Left lung (tissue), 10 donors: ENCODE data around the gene TGFB3. TPM values are rescaled to one million over a fixed set of nuclear protein-coding genes. Genes with fewer than 3 reads are reported as not detected.

Experiments used
- ATAC-seq: fragments of 200-7000 bp; cut with Tn5 transposase; one replicate; pipeline ENCODE4 v1.9.1; 2020; ENCODE audit warnings: moderate library complexity
- DNase-seq, 4 donors: peaks; one replicate each; pipeline ENCODE4 v3.0.0-alpha.2; 2013 to 2020
- H3K27ac ChIP-seq, 2 donors: fragments of 200-600 bp; sonication (generic) in 1 of 2; one replicate each; pipeline versions ENCODE4 v1.5.0 to v1.8.0; 2020 to 2021
- H3K27me3 ChIP-seq, 2 donors: fragments of 200-600 bp; sonication (generic) in 1 of 2; one replicate each; pipeline versions ENCODE4 v1.5.0 to v1.8.0; 2020 to 2021
- H3K36me3 ChIP-seq, 2 donors: fragments of 200-600 bp; sonication (generic) in 1 of 2; one replicate each; pipeline versions ENCODE4 v1.5.0 to v1.8.0; 2020 to 2021
- H3K4me1 ChIP-seq, 2 donors: fragments of 200-600 bp; one replicate each; pipeline ENCODE4 v1.8.0; 2021
- H3K4me3 ChIP-seq, 2 donors: fragments of 200-600 bp; sonication (generic) in 1 of 2; one replicate each; pipeline versions ENCODE4 v1.5.0 to v1.8.0; 2020 to 2021; ENCODE audit warnings: mild to moderate bottlenecking in 1 of 2
- H3K9me3 ChIP-seq, 2 donors: fragments of 200-600 bp; sonication (generic) in 1 of 2; one replicate each; pipeline versions ENCODE4 v1.5.0 to v1.8.0; 2020 to 2021
- intact Hi-C, 2 donors: fragments of 100-400 bp; cut with DNase I; formaldehyde crosslinking; loops; one replicate each; pipeline versions ENCODE4 v1.11.2 to v1.14.2; 2022
- polyA plus RNA-seq, 6 donors: library from polyadenylated mRNA; unstranded; fragments of 120-200 nt; gene quantifications; one replicate each; pipeline ENCODE4 v1.2.1, GENCODE V29; 2013; ENCODE audit not compliant: insufficient read length in 6 of 6
- total RNA-seq, 2 donors: library from RNA; stranded (reverse); fragmentation: NEBNext Ultra II Directional; extraction: Animal tissue kit (Norgen Biotek cat#: 25700); gene quantifications; one replicate each; pipeline ENCODE4 v1.2.1, GENCODE V29; 2021
- TF ChIP-seq, protein P1 (sequence below), 2 donors: fragments of 200-600 bp; sonication (generic) in 1 of 2; IDR thresholded peaks; one replicate each; pipeline versions ENCODE4 v1.5.0 to v1.8.0; 2021; ENCODE audit warnings: antibody characterized with exemption in 2 of 2
- donor health status: DM: no; HTN: yes; CAD: no.
- donor health status: DM: no; HTN: no; CAD: no.

Gene TGFB3
- total and polyA plus RNA-seq, 8 donors, result 34.5 to 202 (median 163) TPM

DNA sequence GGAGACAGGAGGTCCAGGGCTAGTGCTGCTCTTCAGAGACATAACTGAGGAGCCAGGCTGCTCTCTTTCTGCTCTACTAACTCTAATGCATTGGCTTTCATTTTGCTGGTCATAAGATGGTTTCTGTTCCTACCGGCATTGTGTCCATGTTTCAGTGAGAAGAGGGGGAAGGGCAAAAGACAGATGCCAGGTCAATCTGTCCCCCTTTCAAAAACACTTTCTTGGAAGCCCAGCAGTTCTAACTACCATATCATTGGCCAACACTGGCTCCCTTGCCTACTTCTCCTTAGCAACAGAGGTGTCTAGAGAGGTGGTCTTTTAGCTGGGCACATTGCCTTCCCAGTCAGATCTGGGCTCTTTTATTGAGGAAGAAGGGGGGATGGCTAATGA is 63.9 kb downstream of the TGFB3 start:
- DNase-seq, result no peak
- no peaks in the 10 kb centered on the region for H3K4me1 ChIP-seq
- H3K36me3 ChIP-seq, result peaks cover 0 to 4% of the 10 kb centered on the region in 2 donors
- TF ChIP-seq, protein P1, sequence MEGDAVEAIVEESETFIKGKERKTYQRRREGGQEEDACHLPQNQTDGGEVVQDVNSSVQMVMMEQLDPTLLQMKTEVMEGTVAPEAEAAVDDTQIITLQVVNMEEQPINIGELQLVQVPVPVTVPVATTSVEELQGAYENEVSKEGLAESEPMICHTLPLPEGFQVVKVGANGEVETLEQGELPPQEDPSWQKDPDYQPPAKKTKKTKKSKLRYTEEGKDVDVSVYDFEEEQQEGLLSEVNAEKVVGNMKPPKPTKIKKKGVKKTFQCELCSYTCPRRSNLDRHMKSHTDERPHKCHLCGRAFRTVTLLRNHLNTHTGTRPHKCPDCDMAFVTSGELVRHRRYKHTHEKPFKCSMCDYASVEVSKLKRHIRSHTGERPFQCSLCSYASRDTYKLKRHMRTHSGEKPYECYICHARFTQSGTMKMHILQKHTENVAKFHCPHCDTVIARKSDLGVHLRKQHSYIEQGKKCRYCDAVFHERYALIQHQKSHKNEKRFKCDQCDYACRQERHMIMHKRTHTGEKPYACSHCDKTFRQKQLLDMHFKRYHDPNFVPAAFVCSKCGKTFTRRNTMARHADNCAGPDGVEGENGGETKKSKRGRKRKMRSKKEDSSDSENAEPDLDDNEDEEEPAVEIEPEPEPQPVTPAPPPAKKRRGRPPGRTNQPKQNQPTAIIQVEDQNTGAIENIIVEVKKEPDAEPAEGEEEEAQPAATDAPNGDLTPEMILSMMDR (IDR thresholded peaks at IDR 0.05), result no peak
- peaks cover 0 to 4% of the 10 kb centered on the region in 2 donors for H3K9me3 ChIP-seq
- no peak overlapping the region for H3K27ac ChIP-seq
- intact Hi-C loops, result no loop called here
- H3K4me3 ChIP-seq, result no peak overlapping the region
- no peaks in the 10 kb centered on the region for H3K27me3 ChIP-seq
- no peak for ATAC-seq

DNA sequence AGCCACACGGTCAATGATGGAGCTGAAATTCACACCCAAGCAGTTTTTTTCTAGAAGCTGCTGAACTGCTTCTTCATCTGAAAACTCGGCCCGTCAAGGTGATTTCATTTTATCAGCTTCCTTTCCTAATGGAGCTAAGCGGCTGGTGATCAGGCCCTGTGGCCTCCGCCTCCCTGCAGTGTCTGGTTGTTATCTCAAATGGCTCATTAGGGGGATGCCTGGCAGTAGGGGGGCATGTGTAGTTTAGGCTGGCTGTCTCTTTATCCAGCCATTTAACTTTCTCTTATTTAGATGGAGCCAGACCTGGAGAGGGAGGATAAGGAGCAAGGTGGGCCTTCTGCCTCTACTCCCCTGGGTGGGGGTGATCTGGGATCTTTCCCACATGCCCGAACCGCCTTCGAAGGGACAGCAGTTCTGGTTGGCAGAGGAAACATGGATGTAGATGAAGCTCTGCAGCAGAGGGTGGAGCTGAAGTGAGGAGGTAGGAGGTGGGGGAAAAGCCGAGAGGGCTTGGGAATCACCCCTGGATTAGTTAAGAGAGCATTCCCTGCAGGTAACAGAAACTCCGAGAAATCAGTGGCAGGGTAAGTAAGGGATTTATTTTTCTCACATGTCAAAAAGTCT is 64.4 kb downstream of the TGFB3 start:
- Histone ChIP-seq H3K9me3 (peaks cover 0 to 4% of the 10 kb centered on the region in 2 donors), H3K27me3 (no peaks in the 10 kb centered on the region), H3K27ac (no peak overlapping the region), H3K4me1 (no peaks in the 10 kb centered on the region), H3K4me3 (no peak overlapping the region), H3K36me3 (peaks cover 0 to 4% of the 10 kb centered on the region in 2 donors)
- DNase-seq (no peak), ATAC-seq (no peak)
- TF ChIP-seq, protein P1 (IDR thresholded peaks at IDR 0.05), result no peak
- intact Hi-C loops, result no loop called here

DNA sequence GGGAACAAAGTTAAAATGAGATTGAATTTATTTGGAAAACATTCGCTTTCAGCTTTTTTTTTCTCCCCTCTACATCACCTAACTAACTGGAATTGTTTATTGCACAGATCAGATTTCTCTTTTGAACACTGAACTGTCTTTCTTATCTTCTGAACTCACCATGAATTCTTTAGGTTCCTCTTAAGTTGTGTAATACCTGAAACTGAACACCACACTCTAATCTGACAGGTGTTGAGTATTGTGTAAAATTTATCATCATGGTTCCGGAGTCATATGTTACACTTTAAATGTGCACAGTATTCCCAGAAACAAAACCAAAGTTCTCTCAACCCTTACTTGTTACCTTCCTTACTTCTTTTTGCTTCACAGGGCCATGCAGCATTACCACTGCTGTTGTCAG is 66.8 kb downstream of the TGFB3 start:
- TF ChIP-seq, protein P1 (IDR thresholded peaks at IDR 0.05), result no peak
- H3K9me3 ChIP-seq, result no peaks in the 10 kb centered on the region
- DNase-seq (no peak), ATAC-seq (no peak)
- H3K27me3 ChIP-seq, result no peaks in the 10 kb centered on the region
- no peak overlapping the region for H3K27ac ChIP-seq
- H3K4me1 ChIP-seq, result no peaks in the 10 kb centered on the region
- no peak overlapping the region for H3K4me3 ChIP-seq
- H3K36me3 ChIP-seq, result peaks cover 0 to 10% of the 10 kb centered on the region in 2 donors
- intact Hi-C loops, result no loop called here

DNA sequence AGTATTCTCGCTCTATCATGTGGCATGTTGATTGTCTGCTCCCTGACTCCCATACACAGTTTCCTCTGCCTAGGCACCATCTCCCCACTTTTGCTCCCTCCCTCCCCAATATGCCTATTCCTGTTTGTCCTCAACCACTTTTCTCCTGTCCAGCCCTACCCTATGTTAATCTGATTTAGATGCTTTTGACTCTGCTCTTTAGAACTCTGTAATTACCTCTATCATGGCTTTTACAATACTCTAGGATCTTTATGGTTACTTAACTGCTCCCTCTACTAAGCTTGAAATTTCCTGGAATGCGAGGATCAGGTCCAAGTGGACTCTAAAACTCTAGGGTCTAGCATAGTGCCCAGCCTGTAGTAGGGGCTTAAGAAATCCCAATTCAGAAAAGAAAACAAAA is 68.6 kb downstream of the TGFB3 start:
- no peak overlapping the region for H3K4me3 ChIP-seq
- TF ChIP-seq, protein P1 (IDR thresholded peaks at IDR 0.05), result no peak
- intact Hi-C loops, result no loop called here
- peaks cover 0 to 11% of the 10 kb centered on the region in 2 donors for H3K36me3 ChIP-seq
- DNase-seq (no peak), ATAC-seq (no peak)
- no peak overlapping the region for H3K27ac ChIP-seq
- H3K27me3 ChIP-seq, result no peaks in the 10 kb centered on the region
- H3K9me3 ChIP-seq, result no peaks in the 10 kb centered on the region
- H3K4me1 ChIP-seq, result no peaks in the 10 kb centered on the region

DNA sequence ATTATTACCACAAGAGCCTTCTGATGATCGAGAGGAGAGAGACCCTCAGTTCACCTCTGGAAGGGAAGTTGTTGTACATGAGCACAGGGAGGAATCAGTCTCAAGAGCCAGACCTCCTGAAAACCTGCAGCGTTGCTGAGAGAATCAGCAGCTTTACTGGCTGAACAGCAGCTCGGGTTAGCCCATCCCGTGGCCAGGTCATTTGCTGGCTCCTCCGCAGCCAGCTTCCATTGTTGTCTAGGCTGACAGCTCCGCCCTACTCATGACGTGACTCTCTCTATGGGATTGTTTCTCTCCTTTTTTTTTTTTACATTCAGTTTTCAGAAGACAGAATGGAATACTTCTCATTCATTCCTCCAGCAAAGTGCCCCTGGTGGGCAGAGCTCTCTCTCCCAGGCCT is 69.9 kb downstream of the TGFB3 start:
- Histone ChIP-seq H3K36me3 (peaks cover 0 to 14% of the 10 kb centered on the region in 2 donors), H3K9me3 (no peaks in the 10 kb centered on the region), H3K4me1 (peaks cover 0 to under 1% of the 10 kb centered on the region in 2 donors), H3K27ac (no peak overlapping the region), H3K4me3 (no peak overlapping the region), H3K27me3 (no peaks in the 10 kb centered on the region)
- no peak for ATAC-seq
- intact Hi-C loops, result no loop called here
- DNase-seq, result no peak
- TF ChIP-seq, protein P1 (IDR thresholded peaks at IDR 0.05), result no peak
